Measurements from ENCODE around the gene TMEM8B.
A peak's percentile ranks its signal among the peaks of the same experiment; 100 is the strongest.

The TMEM8B gene, protein sequence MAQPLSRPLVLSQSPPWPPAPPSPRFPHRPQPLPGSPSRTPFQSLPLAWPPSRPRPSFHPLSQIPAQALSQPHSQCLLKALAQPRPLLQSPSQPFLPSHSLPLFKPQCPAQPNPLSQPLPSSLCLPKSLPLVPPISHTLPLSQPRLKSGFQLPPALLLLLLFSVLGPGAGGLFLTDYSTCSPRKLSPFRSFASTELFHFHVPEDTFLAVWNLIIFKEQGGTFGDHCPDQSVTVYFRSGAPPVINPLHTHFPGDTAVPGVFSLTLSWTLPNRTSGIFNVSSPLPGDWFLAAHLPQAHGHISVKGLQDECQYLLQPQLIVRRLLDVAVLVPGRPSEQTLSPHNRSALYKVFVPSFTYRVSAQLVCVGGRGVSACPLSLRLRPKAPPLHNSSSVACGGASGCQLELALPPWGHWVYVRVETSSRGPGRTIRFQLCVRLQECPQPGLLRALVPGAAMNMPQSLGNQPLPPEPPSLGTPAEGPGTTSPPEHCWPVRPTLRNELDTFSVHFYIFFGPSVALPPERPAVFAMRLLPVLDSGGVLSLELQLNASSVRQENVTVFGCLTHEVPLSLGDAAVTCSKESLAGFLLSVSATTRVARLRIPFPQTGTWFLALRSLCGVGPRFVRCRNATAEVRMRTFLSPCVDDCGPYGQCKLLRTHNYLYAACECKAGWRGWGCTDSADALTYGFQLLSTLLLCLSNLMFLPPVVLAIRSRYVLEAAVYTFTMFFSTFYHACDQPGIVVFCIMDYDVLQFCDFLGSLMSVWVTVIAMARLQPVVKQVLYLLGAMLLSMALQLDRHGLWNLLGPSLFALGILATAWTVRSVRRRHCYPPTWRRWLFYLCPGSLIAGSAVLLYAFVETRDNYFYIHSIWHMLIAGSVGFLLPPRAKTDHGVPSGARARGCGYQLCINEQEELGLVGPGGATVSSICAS
- long read RNA-seq, partial matches to known transcripts: 0 of 1 reads
- long read RNA-seq, other reads (novel, unspliced or antisense): 1 of 1 reads

DNA sequence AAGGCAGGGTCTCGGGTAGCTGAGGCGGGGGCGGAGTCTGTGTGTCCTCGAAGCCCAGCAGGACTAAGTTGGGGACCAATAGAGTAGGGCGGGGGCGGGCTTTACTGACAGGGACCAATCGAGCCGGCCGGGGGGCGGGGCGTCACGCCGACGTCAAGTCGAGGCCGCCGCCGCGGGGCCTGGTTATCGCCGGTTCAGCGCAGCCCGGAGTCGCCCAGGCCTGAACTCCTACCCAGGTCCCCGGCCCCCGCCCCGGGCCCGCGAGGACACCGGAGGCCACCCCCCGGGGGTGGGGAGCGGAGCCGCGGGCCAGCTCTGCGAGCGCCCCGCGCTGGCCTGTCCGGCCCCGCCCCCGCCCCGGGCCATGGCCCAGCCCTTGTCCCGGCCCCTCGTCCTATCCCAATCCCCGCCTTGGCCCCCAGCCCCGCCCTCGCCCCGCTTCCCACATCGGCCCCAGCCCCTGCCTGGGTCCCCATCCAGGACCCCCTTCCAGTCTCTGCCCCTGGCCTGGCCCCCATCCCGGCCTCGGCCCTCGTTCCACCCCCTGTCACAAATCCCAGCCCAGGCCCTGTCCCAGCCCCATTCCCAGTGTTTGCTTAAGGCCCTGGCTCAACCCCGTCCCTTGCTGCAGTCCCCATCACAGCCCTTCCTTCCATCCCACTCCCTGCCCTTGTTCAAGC lies at the start of gene TMEM8B:
Gene TMEM8B (plus strand): TSS at position 145 of the 680 bp plus-strand sequence. CDS start 220 bp downstream, at position 365.
- peak within 1 kb of the TSS; percentile 55 for H3K4me3 ChIP-seq (replicated peaks; ENCODE audit: insufficient read depth, low read length)
- H3K27me3 ChIP-seq (ENCODE audit: insufficient read depth, poor library complexity, severe bottlenecking): no peaks in the 10 kb centered on the region
- no peak within 1 kb of the TSS for H3K27ac ChIP-seq (replicated peaks)
- DNase-seq (ENCODE audit: low read depth in 1 of 2, low spot score in 1 of 2): peak; percentile 63 to 87
- TF ChIP-seq SPI1 (IDR thresholded peaks at IDR 0.05; ENCODE audit: borderline replicate concordance, low read depth) (no peak), GABPA (IDR thresholded peaks at IDR 0.05; ENCODE audit: low read depth) (no peak), POLR2AphosphoS5 (IDR thresholded peaks at IDR 0.05; ENCODE audit: low read depth) (no peak)
- TF ChIP-seq, protein P1, sequence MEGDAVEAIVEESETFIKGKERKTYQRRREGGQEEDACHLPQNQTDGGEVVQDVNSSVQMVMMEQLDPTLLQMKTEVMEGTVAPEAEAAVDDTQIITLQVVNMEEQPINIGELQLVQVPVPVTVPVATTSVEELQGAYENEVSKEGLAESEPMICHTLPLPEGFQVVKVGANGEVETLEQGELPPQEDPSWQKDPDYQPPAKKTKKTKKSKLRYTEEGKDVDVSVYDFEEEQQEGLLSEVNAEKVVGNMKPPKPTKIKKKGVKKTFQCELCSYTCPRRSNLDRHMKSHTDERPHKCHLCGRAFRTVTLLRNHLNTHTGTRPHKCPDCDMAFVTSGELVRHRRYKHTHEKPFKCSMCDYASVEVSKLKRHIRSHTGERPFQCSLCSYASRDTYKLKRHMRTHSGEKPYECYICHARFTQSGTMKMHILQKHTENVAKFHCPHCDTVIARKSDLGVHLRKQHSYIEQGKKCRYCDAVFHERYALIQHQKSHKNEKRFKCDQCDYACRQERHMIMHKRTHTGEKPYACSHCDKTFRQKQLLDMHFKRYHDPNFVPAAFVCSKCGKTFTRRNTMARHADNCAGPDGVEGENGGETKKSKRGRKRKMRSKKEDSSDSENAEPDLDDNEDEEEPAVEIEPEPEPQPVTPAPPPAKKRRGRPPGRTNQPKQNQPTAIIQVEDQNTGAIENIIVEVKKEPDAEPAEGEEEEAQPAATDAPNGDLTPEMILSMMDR (IDR thresholded peaks at IDR 0.05; ENCODE audit: insufficient read depth, low read length): no peak
- TF ChIP-seq, protein P2, sequence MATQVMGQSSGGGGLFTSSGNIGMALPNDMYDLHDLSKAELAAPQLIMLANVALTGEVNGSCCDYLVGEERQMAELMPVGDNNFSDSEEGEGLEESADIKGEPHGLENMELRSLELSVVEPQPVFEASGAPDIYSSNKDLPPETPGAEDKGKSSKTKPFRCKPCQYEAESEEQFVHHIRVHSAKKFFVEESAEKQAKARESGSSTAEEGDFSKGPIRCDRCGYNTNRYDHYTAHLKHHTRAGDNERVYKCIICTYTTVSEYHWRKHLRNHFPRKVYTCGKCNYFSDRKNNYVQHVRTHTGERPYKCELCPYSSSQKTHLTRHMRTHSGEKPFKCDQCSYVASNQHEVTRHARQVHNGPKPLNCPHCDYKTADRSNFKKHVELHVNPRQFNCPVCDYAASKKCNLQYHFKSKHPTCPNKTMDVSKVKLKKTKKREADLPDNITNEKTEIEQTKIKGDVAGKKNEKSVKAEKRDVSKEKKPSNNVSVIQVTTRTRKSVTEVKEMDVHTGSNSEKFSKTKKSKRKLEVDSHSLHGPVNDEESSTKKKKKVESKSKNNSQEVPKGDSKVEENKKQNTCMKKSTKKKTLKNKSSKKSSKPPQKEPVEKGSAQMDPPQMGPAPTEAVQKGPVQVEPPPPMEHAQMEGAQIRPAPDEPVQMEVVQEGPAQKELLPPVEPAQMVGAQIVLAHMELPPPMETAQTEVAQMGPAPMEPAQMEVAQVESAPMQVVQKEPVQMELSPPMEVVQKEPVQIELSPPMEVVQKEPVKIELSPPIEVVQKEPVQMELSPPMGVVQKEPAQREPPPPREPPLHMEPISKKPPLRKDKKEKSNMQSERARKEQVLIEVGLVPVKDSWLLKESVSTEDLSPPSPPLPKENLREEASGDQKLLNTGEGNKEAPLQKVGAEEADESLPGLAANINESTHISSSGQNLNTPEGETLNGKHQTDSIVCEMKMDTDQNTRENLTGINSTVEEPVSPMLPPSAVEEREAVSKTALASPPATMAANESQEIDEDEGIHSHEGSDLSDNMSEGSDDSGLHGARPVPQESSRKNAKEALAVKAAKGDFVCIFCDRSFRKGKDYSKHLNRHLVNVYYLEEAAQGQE (IDR thresholded peaks at IDR 0.05; ENCODE audit: insufficient replicate concordance, low read depth): no peak

DNA sequence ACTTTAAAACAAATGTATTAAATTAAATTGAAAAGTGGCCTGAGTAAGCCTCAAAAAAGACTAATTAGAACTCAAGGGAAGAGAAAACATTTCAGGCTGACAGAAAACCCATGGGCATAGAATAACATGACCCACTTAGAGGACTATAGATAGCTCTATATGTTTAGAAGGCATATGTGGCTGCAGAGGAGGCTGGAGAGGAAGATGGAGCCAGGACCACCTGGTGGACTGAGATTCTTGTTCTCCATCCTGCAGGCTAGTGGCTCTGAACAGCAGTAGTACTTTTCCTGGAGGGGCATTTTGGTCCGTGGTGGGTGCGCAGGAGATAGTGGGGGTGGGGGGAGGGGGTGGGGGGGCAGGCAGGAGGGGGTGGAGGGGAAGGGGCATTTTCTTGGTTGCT lies 48.0 kb upstream of the TMEM8B start:
- Histone ChIP-seq H3K27me3 (ENCODE audit: insufficient read depth, poor library complexity, severe bottlenecking) (no peaks in the 10 kb centered on the region), H3K4me3 (replicated peaks; ENCODE audit: insufficient read depth, low read length) (no peak overlapping the region), H3K27ac (replicated peaks) (no peak overlapping the region)
- no peak for DNase-seq (ENCODE audit: low read depth in 1 of 2, low spot score in 1 of 2)
- TF ChIP-seq SPI1 (IDR thresholded peaks at IDR 0.05; ENCODE audit: borderline replicate concordance, low read depth): no peak
- TF ChIP-seq, protein P2 (IDR thresholded peaks at IDR 0.05; ENCODE audit: insufficient replicate concordance, low read depth): no peak
- no peak for TF ChIP-seq GABPA (IDR thresholded peaks at IDR 0.05; ENCODE audit: low read depth)
- TF ChIP-seq POLR2AphosphoS5 (IDR thresholded peaks at IDR 0.05; ENCODE audit: low read depth): no peak
- TF ChIP-seq, protein P1 (IDR thresholded peaks at IDR 0.05; ENCODE audit: insufficient read depth, low read length): no peak

DNA sequence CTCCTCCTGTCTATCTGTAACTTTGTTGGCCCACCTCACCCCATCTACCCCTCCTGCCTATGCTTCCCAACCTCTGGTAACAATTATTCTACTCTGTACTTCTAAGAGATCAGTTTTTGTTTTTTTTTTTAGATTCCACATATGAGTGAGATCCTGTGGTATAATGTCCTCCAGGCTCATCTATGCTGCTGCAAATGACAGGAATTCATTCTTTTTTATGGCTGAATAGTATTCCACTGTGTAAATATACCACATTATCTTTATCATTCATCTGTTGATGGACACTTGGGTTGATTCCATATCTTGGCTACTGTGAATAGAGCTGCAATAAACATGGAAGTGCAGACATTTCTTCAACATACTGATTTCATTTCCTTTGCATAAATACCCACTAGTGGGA lies 45.6 kb upstream of the TMEM8B start:
- Histone ChIP-seq H3K27me3 (ENCODE audit: insufficient read depth, poor library complexity, severe bottlenecking) (no peaks in the 10 kb centered on the region), H3K27ac (replicated peaks) (no peak overlapping the region), H3K4me3 (replicated peaks; ENCODE audit: insufficient read depth, low read length) (no peak overlapping the region)
- DNase-seq (ENCODE audit: low read depth in 1 of 2, low spot score in 1 of 2): no peak
- no peak for TF ChIP-seq SPI1 (IDR thresholded peaks at IDR 0.05; ENCODE audit: borderline replicate concordance, low read depth)
- no peak for TF ChIP-seq POLR2AphosphoS5 (IDR thresholded peaks at IDR 0.05; ENCODE audit: low read depth)
- TF ChIP-seq, protein P1 (IDR thresholded peaks at IDR 0.05; ENCODE audit: insufficient read depth, low read length): no peak
- TF ChIP-seq, protein P2 (IDR thresholded peaks at IDR 0.05; ENCODE audit: insufficient replicate concordance, low read depth): no peak
- TF ChIP-seq GABPA (IDR thresholded peaks at IDR 0.05; ENCODE audit: low read depth): no peak
